Gastroesophageal sphincter (tissue), 4 donors: ENCODE results near the gene RNF150. TPM values are rescaled to one million over a fixed set of nuclear protein-coding genes. Genes with fewer than 3 reads are reported as not detected.

Experiments
- ATAC-seq: fragments of 150-250 bp; one replicate; pipeline ENCODE4 v1.9.1; 2016; ENCODE audit warnings: mild to moderate bottlenecking, moderate library complexity
- H3K27ac ChIP-seq, 4 donors: fragments of 200-600 bp; sonication (generic) in 3 of 4; 1 replicate in 3 of 4; 2 replicates in 1 of 4; pipeline ENCODE4 v1.5.1; 2016 to 2019
- H3K27me3 ChIP-seq: fragments of 200-600 bp; sonication (generic); one replicate; pipeline ENCODE4 v1.5.1; 2019
- H3K36me3 ChIP-seq, 2 donors: fragments of 200-600 bp; sonication (generic); one replicate each; pipeline ENCODE4 v1.5.1; 2019; ENCODE audit warnings: control low read depth in 1 of 2
- H3K4me1 ChIP-seq, 3 donors: fragments of 200-600 bp; sonication (generic); 1 replicate in 2 of 3; 2 replicates in 1 of 3; pipeline ENCODE4 v1.5.1; 2016 to 2019; ENCODE audit warnings: control low read depth in 2 of 3
- H3K4me3 ChIP-seq, 2 donors: fragments of 200-600 bp; sonication (generic); one replicate each; pipeline ENCODE4 v1.5.1; 2019; ENCODE audit warnings: mild to moderate bottlenecking in 1 of 2, moderate library complexity in 1 of 2
- H3K9me3 ChIP-seq, 3 donors: fragments of 200-600 bp; sonication (generic); one replicate each; pipeline ENCODE4 v1.5.1; 2017 to 2019; ENCODE audit warnings: control low read depth in 2 of 3
- CTCF ChIP-seq, 4 experiments: fragments of 200-600 bp in 2 of 4; fragments of 450-650 bp in 2 of 4; sonication (generic) in 1 of 4; IDR thresholded peaks; one replicate each; pipeline ENCODE4 v1.5.1; 2017 to 2019; ENCODE audit warnings: antibody characterized with exemption in 4 of 4, mild to moderate bottlenecking in 2 of 4, moderate library complexity in 2 of 4
- EP300 ChIP-seq: sonication (generic); formaldehyde crosslinking; IDR thresholded peaks from one replicate; pipeline ENCODE4 v1.6.1; 2017; ENCODE audit warnings: antibody characterized with exemption, mild to moderate bottlenecking
- POLR2A ChIP-seq, 2 donors: fragments of 450-650 bp; IDR thresholded peaks; one replicate each; pipeline ENCODE4 v1.6.1; 2017; ENCODE audit warnings: antibody characterized with exemption in 2 of 2, mild to moderate bottlenecking in 2 of 2, moderate library complexity in 1 of 2
- POLR2AphosphoS5 ChIP-seq: sonication (generic); formaldehyde crosslinking; IDR thresholded peaks from one replicate; pipeline ENCODE4 v1.6.1; 2017; ENCODE audit warnings: antibody characterized with exemption
- WGBS, 2 donors: methylation state at CpG; one replicate each; pipeline ENCODE4 v1.1.5; 2018; ENCODE audit warnings: low coverage in 1 of 2; 5-methylcytosine and 5-hydroxymethylcytosine counted together
- total RNA-seq, 4 donors: library from RNA; depleted of rRNA; stranded (reverse); fragments of >200 nt; gene quantifications; one replicate each; pipeline ENCODE4 v1.1.0, GENCODE V29; 2016

The RNF150 gene
- total RNA-seq, 4 donors from 2014 or later = 36.5 to 70.5 (median 59.9) TPM

- H3K27me3 ChIP-seq = no peaks in the 10 kb centered on the region
- no peak for TF ChIP-seq CTCF (IDR thresholded peaks at IDR 0.05)
- TF ChIP-seq POLR2A (IDR thresholded peaks at IDR 0.05) = no peak
- TF ChIP-seq POLR2AphosphoS5 = no peak
- TF ChIP-seq EP300 = no peak
- H3K4me3 ChIP-seq = no peak overlapping the region
- 46 to 49% methylated on average over 3 of the region's 3 CpGs for WGBS, 2 donors
- no peak for ATAC-seq
- H3K4me1 ChIP-seq = peaks cover 0 to 28% (median 3%) of the 10 kb centered on the region in 3 donors
- no peaks in the 10 kb centered on the region for H3K9me3 ChIP-seq
- H3K27ac ChIP-seq = peak overlapping the region in 1 of 4 donors; percentile 32
- peaks cover 0 to 10% of the 10 kb centered on the region in 2 donors for H3K36me3 ChIP-seq
Measured at GRCh38 chr4:140906993-140907962, 226.0 kb downstream of the RNF150 start.

- WGBS, 2 donors = 19 to 25% methylated on average over 2 of the region's 2 CpGs
- ATAC-seq = no peak
- H3K9me3 ChIP-seq = no peaks in the 10 kb centered on the region
- no peaks in the 10 kb centered on the region for H3K36me3 ChIP-seq
- no peak overlapping the region for H3K4me3 ChIP-seq
- H3K27ac ChIP-seq = no peak overlapping the region
- no peak for TF ChIP-seq CTCF (IDR thresholded peaks at IDR 0.05)
- H3K4me1 ChIP-seq = peaks cover 0 to 28% (median 3%) of the 10 kb centered on the region in 3 donors
- no peaks in the 10 kb centered on the region for H3K27me3 ChIP-seq
Measured at GRCh38 chr4:140904904-140905303, 228.4 kb downstream of the RNF150 start.

- no peaks in the 10 kb centered on the region for H3K36me3 ChIP-seq
- H3K4me3 ChIP-seq = no peak overlapping the region
- TF ChIP-seq POLR2A (IDR thresholded peaks at IDR 0.05) = no peak
- TF ChIP-seq EP300 = no peak
- TF ChIP-seq POLR2AphosphoS5 = no peak
- TF ChIP-seq CTCF (IDR thresholded peaks at IDR 0.05) = no peak
- no peaks in the 10 kb centered on the region for H3K27me3 ChIP-seq
- peaks cover 0 to 28% (median 3%) of the 10 kb centered on the region in 3 donors for H3K4me1 ChIP-seq
- H3K9me3 ChIP-seq = no peaks in the 10 kb centered on the region
- ATAC-seq = no peak
- no peak overlapping the region for H3K27ac ChIP-seq
- WGBS, 2 donors = 67 to 80% methylated on average over 8 to 9 of the region's 9 CpGs
Measured at GRCh38 chr4:140903522-140904475, 229.5 kb downstream of the RNF150 start.

GRCh38 chr4:140901736-140902336, 231.4 kb downstream of the RNF150 start:
- H3K36me3 ChIP-seq = no peaks in the 10 kb centered on the region
- 94 to 100% methylated on average over 1 of the region's 1 CpG for WGBS, 2 donors
- H3K27me3 ChIP-seq = no peaks in the 10 kb centered on the region
- H3K4me3 ChIP-seq = no peak overlapping the region
- peaks cover 0 to 19% (median 3%) of the 10 kb centered on the region in 3 donors for H3K4me1 ChIP-seq
- no peak for ATAC-seq
- no peaks in the 10 kb centered on the region for H3K9me3 ChIP-seq
- H3K27ac ChIP-seq = no peak overlapping the region
- no peak for TF ChIP-seq POLR2A (IDR thresholded peaks at IDR 0.05)
- TF ChIP-seq EP300 = no peak
- no peak for TF ChIP-seq POLR2AphosphoS5
- no peak for TF ChIP-seq CTCF (IDR thresholded peaks at IDR 0.05)
